NCI-H2227 (cell line): ENCODE data around the gene SURF1.
"Not testable (repeated sequence)": the region's sequence is repeated elsewhere in the genome, so short reads cannot be mapped to it uniquely, and the experiment has no call there.

Source experiments
- DNase-seq: peaks from one replicate; lab custom pipeline; 2025; ENCODE audit not compliant: unreplicated experiment; lab: John Stamatoyannopoulos, UW

The SURF1 gene

GRCh38 chr9:133327021-133327420 lies 29.3 kb downstream of the SURF1 start:
- not testable (repeated sequence) for DNase-seq

GRCh38 chr9:133323991-133324703 lies 32.1 kb downstream of the SURF1 start:
- no peak for DNase-seq

GRCh38 chr9:133323211-133323610 lies 33.1 kb downstream of the SURF1 start:
- DNase-seq: no peak

GRCh38 chr9:133322701-133323100 lies 33.6 kb downstream of the SURF1 start:
- DNase-seq: no peak

GRCh38 chr9:133321411-133321935 lies 34.8 kb downstream of the SURF1 start:
- no peak for DNase-seq

GRCh38 chr9:133320421-133320881 lies 35.8 kb downstream of the SURF1 start:
- no peak for DNase-seq

- not testable (repeated sequence) for DNase-seq
Measured at GRCh38 chr9:133317551-133317950, 38.7 kb downstream of the SURF1 start.

GRCh38 chr9:133315997-133316396 lies 40.3 kb downstream of the SURF1 start:
- DNase-seq: no peak

- DNase-seq: no peak
Measured at GRCh38 chr9:133309608-133310007, 46.7 kb downstream of the SURF1 start.

- DNase-seq: no peak
Measured at GRCh38 chr9:133307301-133307700, 49.0 kb downstream of the SURF1 start.

GRCh38 chr9:133306242-133307204 lies 49.8 kb downstream of the SURF1 start:
- DNase-seq: no peak

GRCh38 chr9:133305731-133306130 lies 50.6 kb downstream of the SURF1 start:
- no peak for DNase-seq

GRCh38 chr9:133304477-133305377 lies 51.6 kb downstream of the SURF1 start:
- no peak for DNase-seq

GRCh38 chr9:133304158-133304470 lies 52.2 kb downstream of the SURF1 start:
- no peak for DNase-seq

- DNase-seq: no peak
Measured at GRCh38 chr9:133303266-133304157, 52.8 kb downstream of the SURF1 start.
